HG03045 (cell line): ENCODE data around the gene PDPR.
"Not testable (repeated sequence)": the region's sequence is repeated elsewhere in the genome, so short reads cannot be mapped to it uniquely, and the experiment has no call there.

Source experiments
- ATAC-seq: cut with Tn5 transposase; IDR thresholded peaks from one replicate; pipeline ENCODE4 v1.9.1; 2021; ENCODE audit warnings: mild to moderate bottlenecking, moderate library complexity; ENCODE audit not compliant: unreplicated experiment

Gene PDPR

GRCh38 chr16:70113982-70114826 lies at the start of gene PDPR:
PDPR (plus strand) TSS chr16:70114332; CDS start chr16:70120493, 6,161 bp downstream.
- ATAC-seq, result peak; percentile 92

- peak; percentile 24 for ATAC-seq
Measured at GRCh38 chr16:70064841-70065370, 49.2 kb upstream of the PDPR start.

- peak; percentile 29 for ATAC-seq
Measured at GRCh38 chr16:70065376-70065745, 48.8 kb upstream of the PDPR start.

GRCh38 chr16:70065746-70066658 lies 48.1 kb upstream of the PDPR start:
- ATAC-seq, result peak; percentile 89

- not testable (repeated sequence) for ATAC-seq
Measured at GRCh38 chr16:70066751-70067150, 47.4 kb upstream of the PDPR start.

GRCh38 chr16:70079081-70079480 lies 35.1 kb upstream of the PDPR start:
- ATAC-seq, result not testable (repeated sequence)

- ATAC-seq, result not testable (repeated sequence)
Measured at GRCh38 chr16:70081219-70081618, 32.9 kb upstream of the PDPR start.

- ATAC-seq, result not testable (repeated sequence)
Measured at GRCh38 chr16:70083931-70084330, 30.2 kb upstream of the PDPR start.

GRCh38 chr16:70088160-70088559 lies 26.0 kb upstream of the PDPR start:
- not testable (repeated sequence) for ATAC-seq

- ATAC-seq, result not testable (repeated sequence)
Measured at GRCh38 chr16:70088877-70089276, 25.3 kb upstream of the PDPR start.

- ATAC-seq, result not testable (repeated sequence)
Measured at GRCh38 chr16:70089289-70089688, 24.8 kb upstream of the PDPR start.

GRCh38 chr16:70091104-70091503 lies 23.0 kb upstream of the PDPR start:
- not testable (repeated sequence) for ATAC-seq

- ATAC-seq, result not testable (repeated sequence)
Measured at GRCh38 chr16:70094096-70094495, 20.0 kb upstream of the PDPR start.

GRCh38 chr16:70109583-70110279 lies 4.4 kb upstream of the PDPR start:
- ATAC-seq, result not testable (repeated sequence)

- not testable (repeated sequence) for ATAC-seq
Measured at GRCh38 chr16:70112162-70112561, 2.0 kb upstream of the PDPR start.

- ATAC-seq, result peak; percentile 25
Measured at GRCh38 chr16:70113599-70113981, 542 bp upstream of the PDPR start.

GRCh38 chr16:70118354-70118753 lies 4.2 kb downstream of the PDPR start:
- ATAC-seq, result not testable (repeated sequence)

- ATAC-seq, result not testable (repeated sequence)
Measured at GRCh38 chr16:70118776-70119175, 4.6 kb downstream of the PDPR start.

GRCh38 chr16:70120398-70120797 lies 6.3 kb downstream of the PDPR start:
- ATAC-seq, result not testable (repeated sequence)

- not testable (repeated sequence) for ATAC-seq
Measured at GRCh38 chr16:70123822-70124221, 9.7 kb downstream of the PDPR start.

GRCh38 chr16:70126226-70126625 lies 12.1 kb downstream of the PDPR start:
- ATAC-seq, result not testable (repeated sequence)
